Cardiac muscle cell (in vitro differentiated cells and primary cell): ENCODE results near the gene DNHD1. TPM values are rescaled to one million over a fixed set of nuclear protein-coding genes. Genes with fewer than 3 reads are reported as not detected.

ENCODE experiments used
- DNase-seq, 2 donors: peaks; one replicate each; pipeline versions ENCODE4 v3.0.0 to v3.0.0-alpha.2; 2010 to 2017; ENCODE audit warnings: low read depth in 1 of 2, low spot score in 1 of 2
- H3K27ac ChIP-seq: fragments of 200-600 bp; sonication (generic); 2 replicates; pipeline ENCODE4 v1.5.1; 2016
- H3K27me3 ChIP-seq: fragments of 200-600 bp; sonication (generic); 2 replicates; pipeline ENCODE4 v1.6.0; 2016; ENCODE audit warnings: control low read depth
- H3K36me3 ChIP-seq: fragments of 200-600 bp; sonication (generic); 2 replicates; pipeline ENCODE4 v1.5.1; 2016; ENCODE audit warnings: control low read depth
- H3K4me1 ChIP-seq: fragments of 200-600 bp; sonication (generic); 2 replicates; pipeline ENCODE4 v1.8.1; 2017; ENCODE audit warnings: low read depth, mild to moderate bottlenecking, mixed run types
- H3K4me3 ChIP-seq: fragments of 200-600 bp; sonication (generic); 2 replicates; pipeline ENCODE4 v1.5.1; 2016; ENCODE audit warnings: mild to moderate bottlenecking
- H3K9me3 ChIP-seq: fragments of 200-600 bp; sonication (generic); 2 replicates; pipeline ENCODE4 v1.5.1; 2017; ENCODE audit warnings: low read depth, mild to moderate bottlenecking, control low read depth
- CTCF ChIP-seq: IDR thresholded peaks from 2 replicates; pipeline ENCODE4 v1.5.1; 2012; ENCODE audit warnings: low read depth, mild to moderate bottlenecking, low read length
- polyA plus RNA-seq: library from polyadenylated mRNA; unstranded; fragments of >200 nt; fragmentation: Nextera tagmentation; extraction: Ambion mirVana; gene quantifications from 2 replicates; pipeline ENCODE4 v1.2.1, GENCODE V29; 2016
- total RNA-seq: library from RNA; depleted of rRNA; stranded (reverse); fragments of >200 nt; gene quantifications from 2 replicates; pipeline ENCODE4 v1.2.3, GENCODE V29; 2016

The DNHD1 gene
- total and polyA plus RNA-seq, 2 experiments from 2014 or later, result 8.8 to 24.5 TPM

- H3K9me3 ChIP-seq, result no peaks in the 10 kb centered on the region
- DNase-seq, result no peak
- no peak overlapping the region for H3K4me3 ChIP-seq
- TF ChIP-seq CTCF, result no peak
- no peaks in the 10 kb centered on the region for H3K27me3 ChIP-seq
- peaks cover 9% of the 10 kb centered on the region for H3K36me3 ChIP-seq
- H3K4me1 ChIP-seq, result no peaks in the 10 kb centered on the region
- no peak overlapping the region for H3K27ac ChIP-seq
Measured at GRCh38 chr11:6588018-6588417, 90.9 kb downstream of the DNHD1 start.

DNA sequence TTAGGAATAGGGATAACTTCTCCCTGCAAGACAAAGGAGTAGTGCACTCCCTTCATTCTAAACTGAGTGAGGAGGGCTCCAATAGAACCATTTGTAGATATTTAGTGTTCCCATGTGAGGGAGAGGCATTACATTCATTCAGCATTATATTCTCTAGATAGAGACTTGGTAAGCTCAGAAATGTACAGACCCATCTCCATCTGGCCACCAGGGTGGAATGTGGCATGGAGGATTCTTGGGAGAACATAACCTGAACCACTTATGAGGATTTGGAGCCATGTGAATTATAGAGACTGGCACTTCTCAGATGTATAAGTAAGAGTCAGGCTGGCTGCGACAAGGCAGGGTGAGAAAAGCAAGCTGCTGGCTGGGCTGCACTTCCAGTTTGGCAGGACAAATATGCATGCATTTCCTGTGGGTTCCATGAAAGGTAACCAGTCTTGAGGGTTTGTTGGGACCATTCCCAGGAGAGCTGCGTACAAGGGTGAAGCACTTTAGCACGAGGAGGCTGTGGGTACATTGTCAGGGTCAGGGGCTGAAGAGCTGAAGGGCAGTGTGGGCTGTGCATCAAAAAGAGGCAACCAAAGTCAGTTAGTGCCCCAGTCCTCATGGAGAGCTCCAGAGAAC lies 97.2 kb downstream of the DNHD1 start:
- H3K36me3 ChIP-seq, result peaks cover 5% of the 10 kb centered on the region
- TF ChIP-seq CTCF, result no peak
- DNase-seq, result no peak
- no peak overlapping the region for H3K27ac ChIP-seq
- H3K9me3 ChIP-seq, result no peaks in the 10 kb centered on the region
- H3K4me1 ChIP-seq, result peaks cover 19% of the 10 kb centered on the region
- H3K27me3 ChIP-seq, result no peaks in the 10 kb centered on the region
- H3K4me3 ChIP-seq, result no peak overlapping the region

DNA sequence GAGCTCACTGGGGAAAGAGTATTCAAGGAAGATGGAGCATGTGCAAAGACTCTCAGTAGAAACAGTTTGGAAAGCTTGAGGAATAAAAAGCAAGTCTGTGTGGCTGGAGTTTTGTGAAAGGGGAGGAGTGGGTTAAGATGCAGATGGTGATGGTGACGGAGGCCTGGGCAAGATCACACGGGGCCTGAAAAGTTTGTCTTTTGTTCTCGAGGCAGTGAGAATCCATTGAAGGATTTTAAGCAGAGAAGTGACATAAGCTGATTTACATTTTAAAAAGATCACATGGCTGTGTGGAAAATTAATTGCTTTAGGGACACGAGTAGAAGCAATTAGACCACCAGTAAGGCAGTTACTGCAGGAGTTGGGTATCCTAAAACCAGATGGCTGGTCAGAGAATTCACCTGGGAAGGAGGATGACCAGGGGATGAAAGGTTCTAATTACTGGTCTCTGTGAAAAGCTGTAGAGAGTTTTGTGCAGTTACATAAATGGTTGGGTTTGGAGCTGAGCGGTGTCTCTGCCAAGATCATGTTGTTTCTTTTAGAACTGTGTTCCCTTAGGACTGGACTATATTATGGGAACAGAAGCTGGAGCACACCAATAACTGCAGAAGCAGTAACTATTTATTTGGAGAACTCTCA lies 99.3 kb downstream of the DNHD1 start:
- peaks cover 24% of the 10 kb centered on the region for H3K36me3 ChIP-seq
- DNase-seq, result no peak

DNA sequence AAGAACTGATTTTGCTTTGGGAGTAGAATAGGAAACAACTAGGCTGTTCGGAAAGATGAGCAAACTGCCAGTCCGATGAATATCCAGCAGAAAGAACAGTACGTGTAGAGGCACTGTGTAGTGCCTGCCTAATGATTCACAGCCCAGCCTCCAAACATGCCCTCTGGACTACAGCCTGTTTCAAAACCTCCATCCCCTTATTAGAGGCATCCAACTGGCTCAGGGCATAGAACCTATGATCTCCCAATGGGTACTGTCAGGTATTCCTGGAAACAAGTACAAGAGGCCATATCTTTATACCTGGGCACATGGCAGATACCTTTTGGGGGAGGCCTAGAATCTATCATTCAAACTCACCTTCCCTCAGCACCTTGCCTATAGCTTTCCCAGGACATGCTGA lies 101.5 kb downstream of the DNHD1 start:
- no peak for TF ChIP-seq CTCF
- no peak overlapping the region for H3K4me3 ChIP-seq
- peaks cover 20% of the 10 kb centered on the region for H3K4me1 ChIP-seq
- no peaks in the 10 kb centered on the region for H3K27me3 ChIP-seq
- no peaks in the 10 kb centered on the region for H3K9me3 ChIP-seq
- peaks cover 21% of the 10 kb centered on the region for H3K36me3 ChIP-seq
- no peak for DNase-seq
- H3K27ac ChIP-seq, result peak overlapping the region; percentile 67

More for the DNA sequence above, 99.3 kb downstream of the DNHD1 start:
- peaks cover 19% of the 10 kb centered on the region for H3K4me1 ChIP-seq
- no peak for TF ChIP-seq CTCF
- no peaks in the 10 kb centered on the region for H3K27me3 ChIP-seq
- no peak overlapping the region for H3K4me3 ChIP-seq
- H3K27ac ChIP-seq, result peak overlapping the region; percentile 56
- H3K9me3 ChIP-seq, result no peaks in the 10 kb centered on the region

DNA sequence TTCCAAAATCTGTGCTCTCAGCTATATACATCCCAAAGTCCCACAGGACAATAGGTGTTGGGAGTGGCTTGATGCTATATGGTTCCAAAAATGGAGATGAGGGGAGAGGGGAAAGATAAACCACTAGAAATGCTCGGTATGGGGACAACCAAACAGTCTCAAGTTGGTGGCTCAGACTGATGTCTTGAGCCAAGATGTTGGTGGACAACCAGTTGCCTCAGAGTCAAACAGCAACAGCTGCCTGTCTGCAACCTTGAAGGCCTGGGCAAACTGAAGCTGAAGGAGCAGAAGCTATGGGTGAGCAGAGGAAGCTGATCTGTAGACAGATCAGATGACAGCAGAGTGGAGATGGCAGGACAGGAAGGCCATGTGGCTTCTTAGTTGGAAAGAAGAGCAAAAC lies 102.4 kb downstream of the DNHD1 start:
- Histone ChIP-seq H3K4me3 (no peak overlapping the region), H3K27me3 (no peaks in the 10 kb centered on the region), H3K27ac (no peak overlapping the region), H3K4me1 (peaks cover 20% of the 10 kb centered on the region), H3K9me3 (no peaks in the 10 kb centered on the region), H3K36me3 (peaks cover 21% of the 10 kb centered on the region)
- no peak for DNase-seq
- no peak for TF ChIP-seq CTCF
